Spinal cord (tissue), 10 donors: ENCODE results near the gene LTBP1. TPM values are rescaled to one million over a fixed set of nuclear protein-coding genes. Genes with fewer than 3 reads are reported as not detected.
"Not testable (repeated sequence)": the region's sequence is repeated elsewhere in the genome, so short reads cannot be mapped to it uniquely, and the experiment has no call there.

Experiments used
- DNase-seq, 6 donors: peaks; one replicate each; pipeline versions ENCODE4 v3.0.0 to v3.0.0-alpha.2; 2013 to 2015; ENCODE audit warnings: low spot score in 6 of 6, low read depth in 4 of 6
- H3K27ac ChIP-seq: one replicate; pipeline ENCODE4 v1.5.1; 2013; ENCODE audit warnings: low read depth, low read length, control low read depth
- H3K27me3 ChIP-seq: one replicate; pipeline ENCODE4 v1.6.1; 2013; ENCODE audit warnings: low read length; ENCODE audit not compliant: control insufficient read depth, insufficient read depth
- H3K36me3 ChIP-seq: one replicate; pipeline ENCODE4 v1.6.1; 2013; ENCODE audit warnings: low read length; ENCODE audit not compliant: control insufficient read depth, insufficient read depth
- H3K4me1 ChIP-seq: one replicate; pipeline ENCODE4 v1.6.1; 2013; ENCODE audit warnings: low read length; ENCODE audit not compliant: control insufficient read depth, insufficient read depth
- H3K4me3 ChIP-seq: one replicate; pipeline ENCODE4 v1.5.1; 2013; ENCODE audit warnings: low read depth, low read length, control low read depth
- H3K9me3 ChIP-seq: one replicate; pipeline ENCODE4 v1.6.1; 2013; ENCODE audit warnings: low read length; ENCODE audit not compliant: control insufficient read depth, insufficient read depth
- WGBS: methylation state at CpG from one replicate; pipeline ENCODE4 v1.1.5; 2013; ENCODE audit warnings: missing lambda C conversion rate; ENCODE audit not compliant: insufficient coverage; 5-methylcytosine and 5-hydroxymethylcytosine counted together
- polyA plus RNA-seq, 2 donors: library from polyadenylated mRNA; unstranded; fragments of 120-200 nt; gene quantifications; one replicate each; pipeline ENCODE4 v1.2.1, GENCODE V29; 2013; ENCODE audit not compliant: insufficient read length in 2 of 2
- total RNA-seq, 2 donors: library from RNA; depleted of rRNA in 1 of 2; stranded (reverse); fragments of 120-200 nt in 1 of 2; fragments of >200 nt in 1 of 2; gene quantifications; one replicate each; pipeline versions ENCODE4 v1.2.3 to v1.2.4, GENCODE V29; 2013 to 2014
- donor health status: healthy.

LTBP1 gene
- total and polyA plus RNA-seq, 4 donors = 22.7 to 83.0 (median 51.7) TPM

- Histone ChIP-seq H3K27ac (no peak overlapping the region), H3K27me3 (no peaks in the 10 kb centered on the region), H3K4me1 (no peaks in the 10 kb centered on the region), H3K9me3 (no peaks in the 10 kb centered on the region), H3K4me3 (no peak overlapping the region), H3K36me3 (no peaks in the 10 kb centered on the region)
- no peak for DNase-seq
- WGBS = 90% methylated on average over 1 of the region's 3 CpGs
These were observed 397.5 kb downstream of the LTBP1 start for GRCh38 chr2:33344230-33344629.

GRCh38 chr2:33347856-33348255 is 401.1 kb downstream of the LTBP1 start:
- H3K27me3 ChIP-seq = no peaks in the 10 kb centered on the region
- H3K27ac ChIP-seq = no peak overlapping the region
- WGBS = no CpG with 5 or more reads among the region's 3 CpGs
- no peaks in the 10 kb centered on the region for H3K36me3 ChIP-seq
- peak in 1 of 6 donors; percentile 10 for DNase-seq
- H3K9me3 ChIP-seq = no peaks in the 10 kb centered on the region
- no peak overlapping the region for H3K4me3 ChIP-seq
- no peaks in the 10 kb centered on the region for H3K4me1 ChIP-seq

DNA sequence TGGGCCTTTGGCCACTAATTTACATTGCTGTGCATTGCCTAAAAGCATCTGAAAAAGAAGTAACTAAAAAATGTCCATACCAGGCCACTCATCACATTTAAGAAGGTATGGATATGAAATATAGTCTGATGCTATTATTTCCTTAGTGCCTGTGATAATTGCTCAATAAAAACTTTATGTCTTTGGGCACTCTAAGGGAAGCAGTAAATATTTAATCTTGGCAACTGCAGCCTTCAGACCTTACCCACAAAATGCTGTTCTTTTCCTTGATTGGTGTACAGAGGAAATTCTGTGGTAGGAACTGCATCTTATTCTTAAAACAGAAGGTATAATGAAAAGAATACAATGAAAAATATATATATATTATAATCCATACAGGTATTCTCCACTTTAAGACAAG is 403.9 kb downstream of the LTBP1 start:
- H3K27ac ChIP-seq = no peak overlapping the region
- H3K27me3 ChIP-seq = no peaks in the 10 kb centered on the region
- no peaks in the 10 kb centered on the region for H3K9me3 ChIP-seq
- H3K4me3 ChIP-seq = no peak overlapping the region
- DNase-seq = no peak
- no peaks in the 10 kb centered on the region for H3K36me3 ChIP-seq
- no peaks in the 10 kb centered on the region for H3K4me1 ChIP-seq

DNA sequence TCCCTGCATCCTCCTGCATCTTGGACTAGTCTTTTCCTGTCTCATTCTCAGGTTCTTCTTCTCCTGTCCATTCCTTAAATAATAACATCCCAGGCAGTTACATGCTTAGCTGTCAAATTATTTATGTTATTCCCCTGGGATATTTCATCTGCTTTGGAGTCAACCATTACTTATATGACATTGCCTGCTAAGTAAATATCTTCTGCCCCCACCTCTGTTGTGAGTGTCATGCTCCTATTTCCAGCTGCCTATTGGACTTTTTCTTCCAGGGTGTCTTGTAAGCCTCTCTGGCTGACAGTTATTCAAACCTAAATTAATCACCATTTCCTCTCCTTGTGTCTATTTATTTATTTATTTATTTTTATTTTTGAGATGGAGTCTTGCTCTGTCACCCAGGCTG is 405.0 kb downstream of the LTBP1 start:
- H3K27me3 ChIP-seq = no peaks in the 10 kb centered on the region

DNA sequence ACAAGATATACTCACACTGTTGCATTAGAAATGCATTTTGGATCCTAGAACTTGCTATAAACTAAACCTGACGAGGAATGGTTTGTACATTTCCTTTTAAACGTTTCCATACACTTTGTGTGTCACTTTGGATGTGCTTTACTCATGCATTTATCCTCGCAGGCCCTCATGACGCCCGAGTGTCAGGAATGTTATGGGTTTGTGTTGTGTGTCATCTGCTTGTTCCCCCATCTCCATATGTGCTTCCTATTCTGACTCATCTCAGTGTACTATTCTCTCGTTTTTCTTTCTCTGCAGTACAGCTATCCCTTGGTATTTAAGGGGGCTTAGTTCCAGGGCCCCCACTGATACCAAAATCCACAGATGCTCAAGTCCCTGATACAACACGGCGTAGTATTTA is 408.2 kb downstream of the LTBP1 start:
- no peaks in the 10 kb centered on the region for H3K9me3 ChIP-seq
- H3K27me3 ChIP-seq = no peaks in the 10 kb centered on the region
- H3K4me1 ChIP-seq = no peaks in the 10 kb centered on the region
- WGBS = 100% methylated on average over 1 of the region's 8 CpGs
- no peak overlapping the region for H3K4me3 ChIP-seq
- no peak for DNase-seq
- H3K36me3 ChIP-seq = no peaks in the 10 kb centered on the region
- no peak overlapping the region for H3K27ac ChIP-seq

More for the DNA sequence above, 405.0 kb downstream of the LTBP1 start:
- DNase-seq = no peak
- Histone ChIP-seq H3K27ac (no peak overlapping the region), H3K9me3 (no peaks in the 10 kb centered on the region), H3K4me3 (no peak overlapping the region), H3K4me1 (no peaks in the 10 kb centered on the region), H3K36me3 (no peaks in the 10 kb centered on the region)

DNA sequence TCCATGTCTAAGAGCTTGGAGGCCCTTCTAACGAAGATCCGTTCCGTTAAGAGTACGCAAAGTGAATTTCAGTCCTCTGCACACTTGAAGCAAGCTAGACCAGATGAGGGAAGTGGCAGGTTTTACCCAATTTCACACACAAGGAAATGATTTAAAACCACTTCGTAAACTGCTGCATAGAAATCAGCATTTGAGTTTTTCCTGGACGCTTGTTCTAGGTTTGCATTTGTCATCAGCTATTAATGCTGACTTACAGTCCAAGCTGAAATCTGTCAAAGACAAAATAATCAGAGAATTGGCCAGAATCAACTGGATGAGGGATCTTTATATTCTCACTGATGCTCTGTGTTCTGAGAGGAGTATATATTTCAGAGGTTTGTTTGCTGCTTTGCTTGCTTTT is 412.1 kb downstream of the LTBP1 start:
- H3K4me3 ChIP-seq = no peak overlapping the region
- no peak for DNase-seq
- no peaks in the 10 kb centered on the region for H3K9me3 ChIP-seq
- WGBS = 79% methylated on average over 2 of the region's 6 CpGs
- no peaks in the 10 kb centered on the region for H3K4me1 ChIP-seq
- no peak overlapping the region for H3K27ac ChIP-seq
- no peaks in the 10 kb centered on the region for H3K36me3 ChIP-seq
- H3K27me3 ChIP-seq = no peaks in the 10 kb centered on the region

- DNase-seq = no peak
- no peak overlapping the region for H3K4me3 ChIP-seq
- no peaks in the 10 kb centered on the region for H3K9me3 ChIP-seq
- peaks cover 4% of the 10 kb centered on the region for H3K4me1 ChIP-seq
- H3K27me3 ChIP-seq = no peaks in the 10 kb centered on the region
- WGBS = 100% methylated on average over 1 of the region's 5 CpGs
- H3K36me3 ChIP-seq = no peaks in the 10 kb centered on the region
- H3K27ac ChIP-seq = no peak overlapping the region
These were observed 416.9 kb downstream of the LTBP1 start for GRCh38 chr2:33363325-33364298.

- no peak for DNase-seq
- WGBS = 100% methylated on average over 3 of the region's 9 CpGs
- H3K4me3 ChIP-seq = no peak overlapping the region
- no peaks in the 10 kb centered on the region for H3K36me3 ChIP-seq
- H3K27ac ChIP-seq = no peak overlapping the region
- no peaks in the 10 kb centered on the region for H3K27me3 ChIP-seq
- no peaks in the 10 kb centered on the region for H3K9me3 ChIP-seq
- H3K4me1 ChIP-seq = peaks cover 4% of the 10 kb centered on the region
These were observed 418.7 kb downstream of the LTBP1 start for GRCh38 chr2:33365264-33365970.

- Histone ChIP-seq H3K4me3 (no peak overlapping the region), H3K27me3 (no peaks in the 10 kb centered on the region), H3K4me1 (peaks cover 4% of the 10 kb centered on the region), H3K36me3 (no peaks in the 10 kb centered on the region), H3K9me3 (no peaks in the 10 kb centered on the region), H3K27ac (peak overlapping the region; percentile 40)
- no CpG with 5 or more reads among the region's 5 CpGs for WGBS
- peak in 4 of 6 donors; percentile 42 to 80 (median 69) for DNase-seq
These were observed 419.7 kb downstream of the LTBP1 start for GRCh38 chr2:33366473-33366872.

GRCh38 chr2:33368524-33368923 is 421.8 kb downstream of the LTBP1 start:
- H3K36me3 ChIP-seq, H3K4me3 ChIP-seq, H3K27me3 ChIP-seq, DNase-seq, H3K9me3 ChIP-seq, H3K27ac ChIP-seq, H3K4me1 ChIP-seq: not testable (repeated sequence)
- no CpG with 5 or more reads among the region's 7 CpGs for WGBS
